Calu3 (cell line): ENCODE results near the gene ENTREP1. TPM values are rescaled to one million over a fixed set of nuclear protein-coding genes. Genes with fewer than 3 reads are reported as not detected.

Experiments
- BruUV-seq: library from RNA; stranded (reverse); fragments of 400-500 nt; replicated peaks from 2 replicates; lab custom pipeline; 2021; lab: Mats Ljungman, UMichigan
- CTCF ChIA-PET: fragments of 300-600 bp; sonication (Branson Sonifier 250); formaldehyde crosslinking; loops from one replicate; lab custom pipeline; 2022; ENCODE audit warnings: antibody characterized with exemption; lab: Charles Lee
- DNase-seq: peaks from one replicate; pipeline ENCODE4 v3.0.0; 2022
- H3K27ac Mint-ChIP-seq: one replicate; pipeline ENCODE4 v1.8.0; 2022; ENCODE audit warnings: mixed read lengths; ENCODE audit not compliant: unreplicated experiment
- H3K27me3 Mint-ChIP-seq: one replicate; pipeline ENCODE4 v1.8.0; 2022; ENCODE audit warnings: mixed read lengths; ENCODE audit not compliant: unreplicated experiment
- H3K36me3 Mint-ChIP-seq: one replicate; pipeline ENCODE4 v1.8.0; 2022; ENCODE audit warnings: mild to moderate bottlenecking, moderate library complexity, mixed read lengths; ENCODE audit not compliant: insufficient read depth, unreplicated experiment
- H3K4me1 Mint-ChIP-seq: one replicate; pipeline ENCODE4 v1.8.0; 2022; ENCODE audit warnings: mild to moderate bottlenecking, low read depth, mixed read lengths; ENCODE audit not compliant: unreplicated experiment
- H3K4me3 Mint-ChIP-seq: one replicate; pipeline ENCODE4 v1.8.0; 2022; ENCODE audit warnings: mild to moderate bottlenecking, low read depth, moderate library complexity, mixed read lengths; ENCODE audit not compliant: unreplicated experiment
- H3K9me3 Mint-ChIP-seq: one replicate; pipeline ENCODE4 v1.8.0; 2022; ENCODE audit warnings: low read depth, mixed read lengths; ENCODE audit not compliant: unreplicated experiment
- CTCF ChIP-seq: fragments of 200-600 bp; IDR thresholded peaks from one replicate; pipeline ENCODE4 v1.8.0; 2022; ENCODE audit warnings: antibody characterized with exemption; ENCODE audit not compliant: unreplicated experiment
- intact Hi-C: fragments of 100-400 bp; cut with micrococcal nuclease; formaldehyde crosslinking; loops from one replicate; pipeline ENCODE4 v1.10.0; 2022; ENCODE audit not compliant: unreplicated experiment
- total RNA-seq: library from RNA; stranded (reverse); gene quantifications from 2 replicates; pipeline ENCODE4 v1.2.3, GENCODE V29; 2022

Gene ENTREP1
- total RNA-seq, 1 experiment from 2014 or later, result 1.8 TPM

GRCh38 chr9:69351227-69351626 is 26.2 kb downstream of the ENTREP1 start:
- Mint-ChIP-seq H3K9me3 (no peaks in the 10 kb centered on the region), H3K27ac (no peak overlapping the region), H3K27me3 (no peaks in the 10 kb centered on the region), H3K4me1 (no peaks in the 10 kb centered on the region), H3K36me3 (no peaks in the 10 kb centered on the region), H3K4me3 (no peak overlapping the region)
- TF ChIP-seq CTCF, result no peak
- no peak for DNase-seq
- CTCF ChIA-PET, result no interaction called here
- intact Hi-C loops, result no loop called here
- BruUV-seq, result no TSS peak

- H3K27me3 Mint-ChIP-seq, result no peaks in the 10 kb centered on the region
- no peaks in the 10 kb centered on the region for H3K36me3 Mint-ChIP-seq
- no TSS peak for BruUV-seq
- no peak for TF ChIP-seq CTCF
- no peak for DNase-seq
- H3K4me1 Mint-ChIP-seq, result no peaks in the 10 kb centered on the region
- H3K4me3 Mint-ChIP-seq, result no peak overlapping the region
- intact Hi-C loops, result no loop called here
- no peaks in the 10 kb centered on the region for H3K9me3 Mint-ChIP-seq
- no peak overlapping the region for H3K27ac Mint-ChIP-seq
- CTCF ChIA-PET, result no interaction called here
Measured at GRCh38 chr9:69355232-69355631, 30.2 kb downstream of the ENTREP1 start.

GRCh38 chr9:69357030-69357775 is 32.2 kb downstream of the ENTREP1 start:
- Mint-ChIP-seq H3K9me3 (no peaks in the 10 kb centered on the region), H3K4me1 (no peaks in the 10 kb centered on the region), H3K27me3 (no peaks in the 10 kb centered on the region), H3K4me3 (no peak overlapping the region), H3K36me3 (no peaks in the 10 kb centered on the region), H3K27ac (no peak overlapping the region)
- BruUV-seq, result no TSS peak
- no peak for DNase-seq
- intact Hi-C loops, result no loop called here
- TF ChIP-seq CTCF, result no peak
- CTCF ChIA-PET, result interaction anchor here (0.6 kb wide), 1 partner anchor 175 kb away, joined by 5 read pairs; no protein-coding TSS in a partner anchor

GRCh38 chr9:69357821-69358220 is 32.8 kb downstream of the ENTREP1 start:
- no peak for TF ChIP-seq CTCF
- H3K4me1 Mint-ChIP-seq, result peaks cover under 1% of the 10 kb centered on the region
- H3K27me3 Mint-ChIP-seq, result no peaks in the 10 kb centered on the region
- CTCF ChIA-PET, result no interaction called here
- BruUV-seq, result no TSS peak
- intact Hi-C loops, result no loop called here
- no peak for DNase-seq
- H3K4me3 Mint-ChIP-seq, result no peak overlapping the region
- H3K27ac Mint-ChIP-seq, result no peak overlapping the region
- H3K9me3 Mint-ChIP-seq, result no peaks in the 10 kb centered on the region
- no peaks in the 10 kb centered on the region for H3K36me3 Mint-ChIP-seq
